ENCODE measurements around the gene TBX20. TPM values are rescaled to one million over a fixed set of nuclear protein-coding genes. Genes with fewer than 3 reads are reported as not detected.

TBX20 gene
- total RNA-seq, 2 experiments from 2014 or later: 0.17 TPM; not detected in 1

GRCh38 chr7:35267411-35267810 lies 13.5 kb upstream of the TBX20 start:
- no peaks in the 10 kb centered on the region for H3K4me1 Mint-ChIP-seq (ENCODE audit: low read depth)
- DNase-seq (no peak), ATAC-seq (ENCODE audit: poor library complexity) (no peak)
- no peak overlapping the region for H3K27ac Mint-ChIP-seq
- ChIA-PET CTCF (no interaction called here), POLR2A (no interaction called here)
- intact Hi-C loops (cut with DNase I, micrococcal nuclease): no loop called here
- no peaks in the 10 kb centered on the region for H3K36me3 ChIP-seq (ENCODE audit: insufficient read depth, low read length)
- no peak overlapping the region for H3K27ac ChIP-seq (ENCODE audit: low read depth in 1 of 2, low read length in 2 of 2)
- no peaks in the 10 kb centered on the region for H3K9me3 ChIP-seq (ENCODE audit: control insufficient read depth in 1 of 2, insufficient read depth in 1 of 2, low read length in 2 of 2)
- no peak for TF ChIP-seq CTCF (IDR thresholded peaks at IDR 0.05)
- H3K4me3 ChIP-seq (ENCODE audit: low read length): no peak overlapping the region
- H3K4me1 ChIP-seq (ENCODE audit: insufficient read depth, low read length): no peaks in the 10 kb centered on the region
- no peaks in the 10 kb centered on the region for H3K36me3 Mint-ChIP-seq (ENCODE audit: low read depth)
- H3K4me3 Mint-ChIP-seq: no peak overlapping the region
- peaks cover 23 to 38% of the 10 kb centered on the region in 2 experiments for H3K27me3 ChIP-seq (ENCODE audit: control insufficient read depth in 1 of 2, insufficient read depth in 2 of 2, low read length in 2 of 2)
- H3K27me3 Mint-ChIP-seq: peaks cover 66% of the 10 kb centered on the region
- peaks cover 3% of the 10 kb centered on the region for H3K9me3 Mint-ChIP-seq

GRCh38 chr7:35263396-35263795 lies 9.5 kb upstream of the TBX20 start:
- no peak for TF ChIP-seq CTCF (IDR thresholded peaks at IDR 0.05)
- H3K36me3 ChIP-seq (ENCODE audit: insufficient read depth, low read length): no peaks in the 10 kb centered on the region
- Mint-ChIP-seq H3K4me3 (no peak overlapping the region), H3K9me3 (no peaks in the 10 kb centered on the region), H3K4me1 (ENCODE audit: low read depth) (peaks cover 4% of the 10 kb centered on the region), H3K36me3 (ENCODE audit: low read depth) (no peaks in the 10 kb centered on the region), H3K27me3 (peaks cover 71% of the 10 kb centered on the region), H3K27ac (no peak overlapping the region)
- intact Hi-C loops (cut with DNase I, micrococcal nuclease): no loop called here
- DNase-seq: no peak
- no peak overlapping the region for H3K27ac ChIP-seq (ENCODE audit: low read depth in 1 of 2, low read length in 2 of 2)
- POLR2A ChIA-PET: no interaction called here
- peaks cover 0 to 25% of the 10 kb centered on the region in 2 experiments for H3K9me3 ChIP-seq (ENCODE audit: control insufficient read depth in 1 of 2, insufficient read depth in 1 of 2, low read length in 2 of 2)
- H3K4me1 ChIP-seq (ENCODE audit: insufficient read depth, low read length): no peaks in the 10 kb centered on the region
- ATAC-seq (ENCODE audit: poor library complexity): no peak
- CTCF ChIA-PET: no interaction called here
- no peak overlapping the region for H3K4me3 ChIP-seq (ENCODE audit: low read length)
- peaks cover 61 to 67% of the 10 kb centered on the region in 2 experiments for H3K27me3 ChIP-seq (ENCODE audit: control insufficient read depth in 1 of 2, insufficient read depth in 2 of 2, low read length in 2 of 2)

- no peaks in the 10 kb centered on the region for H3K9me3 Mint-ChIP-seq
- CTCF ChIA-PET: no interaction called here
- peaks cover 82% of the 10 kb centered on the region for H3K27me3 Mint-ChIP-seq
Observed at GRCh38 chr7:35261476-35262285, 7.8 kb upstream of the TBX20 start.

More at GRCh38 chr7:35261476-35262285, 7.8 kb upstream of the TBX20 start:
- H3K4me1 ChIP-seq (ENCODE audit: insufficient read depth, low read length): no peaks in the 10 kb centered on the region
- Mint-ChIP-seq H3K4me1 (ENCODE audit: low read depth) (peaks cover 5% of the 10 kb centered on the region), H3K4me3 (no peak overlapping the region), H3K36me3 (ENCODE audit: low read depth) (no peaks in the 10 kb centered on the region), H3K27ac (no peak overlapping the region)
- no peak overlapping the region for H3K4me3 ChIP-seq (ENCODE audit: low read length)
- H3K9me3 ChIP-seq (ENCODE audit: control insufficient read depth in 1 of 2, insufficient read depth in 1 of 2, low read length in 2 of 2): peaks cover 1 to 39% of the 10 kb centered on the region in 2 experiments
- intact Hi-C loops (cut with DNase I, micrococcal nuclease): no loop called here
- no peak for DNase-seq
- ATAC-seq (ENCODE audit: poor library complexity): no peak
- H3K36me3 ChIP-seq (ENCODE audit: insufficient read depth, low read length): no peaks in the 10 kb centered on the region
- peaks cover 76 to 84% of the 10 kb centered on the region in 2 experiments for H3K27me3 ChIP-seq (ENCODE audit: control insufficient read depth in 1 of 2, insufficient read depth in 2 of 2, low read length in 2 of 2)
- POLR2A ChIA-PET: no interaction called here
- no peak for TF ChIP-seq CTCF (IDR thresholded peaks at IDR 0.05)
- H3K27ac ChIP-seq (ENCODE audit: low read depth in 1 of 2, low read length in 2 of 2): no peak overlapping the region
